GM12878 (cell line): ENCODE measurements around the gene MRGPRX3. TPM values are rescaled to one million over a fixed set of nuclear protein-coding genes. Genes with fewer than 3 reads are reported as not detected.
A peak's percentile ranks its signal among the peaks of the same experiment; 100 is the strongest.

ENCODE experiments used
- ATAC-seq: fragments of 200-7000 bp; cut with Tn5 transposase; 3 replicates; pipeline ENCODE4 v1.9.1; 2020; ENCODE audit warnings: mild to moderate bottlenecking, moderate library complexity
- BruUV-seq: library from RNA; stranded (reverse); fragments of 400-500 nt; replicated peaks from 2 replicates; lab custom pipeline; 2021; lab: Mats Ljungman, UMichigan
- CTCF ChIA-PET: fragments of 300-600 bp; sonication (Branson Sonifier 250); formaldehyde crosslinking; extraction: SDS; loops from one replicate; lab custom pipeline; 2021; ENCODE audit warnings: inconsistent platforms; lab: Yijun Ruan, JAX
- POLR2A ChIA-PET: fragments of 350-600 bp; formaldehyde crosslinking; extraction: SDS; loops from one replicate; lab custom pipeline; 2021; ENCODE audit warnings: inconsistent platforms; lab: Charles Lee
- RAD21 ChIA-PET: fragments of 300-600 bp; sonication (Branson Sonifier 250); formaldehyde crosslinking; loops from one replicate; lab custom pipeline; 2023; ENCODE audit warnings: antibody characterized with exemption; ENCODE audit not compliant: unreplicated experiment; lab: Charles Lee
- SMC1A ChIA-PET: fragments of 300-600 bp; sonication (Branson Sonifier 250); formaldehyde crosslinking; loops from one replicate; lab custom pipeline; 2023; ENCODE audit not compliant: unreplicated experiment, uncharacterized antibody; lab: Charles Lee
- DNase-seq: peaks from one replicate; pipeline ENCODE4 v3.0.0-alpha.2; 2011; ENCODE audit warnings: low read depth, low spot score
- FAIRE-seq: peaks from 3 replicates; lab custom pipeline; 2011; peaks lifted over from hg19 to GRCh38; lab: Jason Lieb, UNC
- H2AFZ ChIP-seq: 2 replicates; pipeline ENCODE4 v1.6.0; 2011; ENCODE audit warnings: low read depth, low read length, control low read depth; ENCODE audit not compliant: control insufficient read depth
- H3K27ac ChIP-seq: 2 replicates; pipeline ENCODE4 v1.5.1; 2011; ENCODE audit warnings: control low read depth; ENCODE audit not compliant: control insufficient read depth, insufficient read depth
- H3K27me3 ChIP-seq, 2 experiments: replicated peaks in 1 of 2; 2 replicates each; pipeline versions ENCODE4 v1.6.0 to v1.6.1; 2011; ENCODE audit warnings: low read length in 1 of 2; ENCODE audit not compliant: control insufficient read depth in 2 of 2, insufficient read depth in 2 of 2
- H3K36me3 ChIP-seq, 2 experiments: 2 replicates each; pipeline ENCODE4 v1.5.1; 2011; ENCODE audit warnings: low read length in 1 of 2; ENCODE audit not compliant: control insufficient read depth in 2 of 2, insufficient read depth in 2 of 2
- H3K4me1 ChIP-seq: 2 replicates; pipeline ENCODE4 v1.6.1; 2011; ENCODE audit warnings: mild to moderate bottlenecking, low read length, moderate library complexity, mixed read lengths; ENCODE audit not compliant: control insufficient read depth, insufficient read depth
- H3K4me2 ChIP-seq: 2 replicates; pipeline ENCODE4 v1.6.0; 2011; ENCODE audit warnings: control low read depth; ENCODE audit not compliant: control insufficient read depth, insufficient read depth
- H3K4me3 ChIP-seq: fragments of 200-600 bp; sonication (generic); 2 replicates; pipeline ENCODE4 v1.5.1; 2016
- H3K79me2 ChIP-seq: 2 replicates; pipeline ENCODE4 v1.6.0; 2011; ENCODE audit warnings: low read length; ENCODE audit not compliant: control insufficient read depth, insufficient read depth
- H3K9ac ChIP-seq: 2 replicates; pipeline ENCODE4 v1.8.0; 2011; ENCODE audit warnings: low read length, control low read depth, mixed read lengths; ENCODE audit not compliant: control insufficient read depth, insufficient read depth
- H3K9me3 ChIP-seq: replicated peaks from 3 replicates; pipeline ENCODE4 v1.5.1; 2011; ENCODE audit warnings: mild to moderate bottlenecking, low read length; ENCODE audit not compliant: control insufficient read depth, insufficient read depth
- H4K20me1 ChIP-seq: 2 replicates; pipeline ENCODE4 v1.6.0; 2011; ENCODE audit not compliant: control insufficient read depth, insufficient read depth
- CEBPB ChIP-seq, 2 experiments: fragments of 150-350 bp in 1 of 2; IDR thresholded peaks; 2 replicates each; pipeline ENCODE4 v1.6.1; 2012 to 2014; ENCODE audit warnings: low read depth in 2 of 2, low read length in 2 of 2, borderline replicate concordance in 1 of 2, inconsistent platforms in 1 of 2
- FOXK2 ChIP-seq: fragments of 450-650 bp; IDR thresholded peaks from 2 replicates; pipeline ENCODE4 v1.6.1; 2017; ENCODE audit warnings: mild to moderate bottlenecking, moderate library complexity
- IKZF1 ChIP-seq: fragments of 450-650 bp; conservative IDR thresholded peaks from 2 replicates; pipeline ENCODE4 v1.6.1; 2017; ENCODE audit warnings: antibody characterized with exemption, mild to moderate bottlenecking
- RAD51 ChIP-seq: fragments of 450-650 bp; IDR thresholded peaks from 2 replicates; pipeline ENCODE4 v1.6.1; 2016; ENCODE audit warnings: moderate library complexity, mild to moderate bottlenecking, inconsistent platforms
- RBBP5 ChIP-seq: fragments of 200-600 bp; sonication (generic); conservative IDR thresholded peaks from 2 replicates; pipeline ENCODE4 v1.6.1; 2016
- SMARCA5 ChIP-seq: fragments of 450-650 bp; IDR thresholded peaks from 2 replicates; pipeline ENCODE4 v1.6.1; 2017; ENCODE audit warnings: mild to moderate bottlenecking
- SREBF1 ChIP-seq: IDR thresholded peaks from 2 replicates; pipeline ENCODE4 v1.6.1; 2012; ENCODE audit warnings: mild to moderate bottlenecking, low read length
- WGBS: methylation state at CpG from one replicate; pipeline ENCODE4 v1.1.6; 2016; ENCODE audit warnings: low lambda C conversion rate; ENCODE audit not compliant: insufficient replicate concordance, insufficient coverage; ENCODE audit errors: missing lambda C conversion rate; 5-methylcytosine and 5-hydroxymethylcytosine counted together
- in situ Hi-C: fragments of 300-500 bp; cut with MboI; formaldehyde crosslinking; loops from 9 replicates; pipeline ENCODE4 v1.14.3; 2018; ENCODE audit warnings: mixed read lengths
- intact Hi-C: fragments of 100-400 bp; cut with micrococcal nuclease; formaldehyde crosslinking; loops from one replicate; pipeline ENCODE4 v1.14.2; 2022; ENCODE audit not compliant: unreplicated experiment
- polyA plus RNA-seq, 11 experiments: library from polyadenylated mRNA; depleted of rRNA in 4 of 11; unstranded in 6 of 11; stranded (reverse) in 5 of 11; fragments of >200 nt; fragmentation: Nextera tagmentation in 4 of 11; fragmentation: Illumina TruSeq in 1 of 11; extraction: Ambion mirVana in 4 of 11; extraction: Trizol in 1 of 11; gene quantifications; 1 replicate in 1 of 11; 2 replicates in 10 of 11; pipeline versions ENCODE4 v1.2.1 to v1.2.3, GENCODE V29; 2011 to 2016; ENCODE audit warnings: inconsistent platforms in 2 of 11, missing spikeins in 2 of 11, low read depth in 1 of 11
- total RNA-seq, 4 experiments: library from RNA; depleted of rRNA in 3 of 4; stranded (reverse); fragments of >200 nt in 3 of 4; fragmentation: Illumina TruSeq in 1 of 4; extraction: Trizol in 1 of 4; gene quantifications; 2 replicates each; pipeline versions ENCODE4 v1.2.1 to v1.2.3, GENCODE V29; 2013 to 2021
- TF ChIP-seq, protein P1 (sequence below): IDR thresholded peaks from 2 replicates; pipeline ENCODE4 v1.6.1; 2012; ENCODE audit warnings: low read depth, low read length, improper control_type of control experiment
- TF ChIP-seq, protein P2 (sequence below), 3 experiments: IDR thresholded peaks in 2 of 3; conservative IDR thresholded peaks in 1 of 3; 2 replicates each; pipeline ENCODE4 v1.5.1; 2011; ENCODE audit warnings: low read depth in 3 of 3, low read length in 3 of 3, mild to moderate bottlenecking in 3 of 3, control low read depth in 2 of 3, moderate library complexity in 2 of 3, inconsistent platforms in 1 of 3, mixed read lengths in 1 of 3; ENCODE audit not compliant: control insufficient read depth in 2 of 3, insufficient read depth in 1 of 3; ENCODE audit errors: extremely low read depth in 1 of 3

The MRGPRX3 gene
- total and polyA plus RNA-seq, 10 of the 15 experiments (the other 5 are each of a cell fraction or from before 2014, with no cell fraction given) = not detected

DNA sequence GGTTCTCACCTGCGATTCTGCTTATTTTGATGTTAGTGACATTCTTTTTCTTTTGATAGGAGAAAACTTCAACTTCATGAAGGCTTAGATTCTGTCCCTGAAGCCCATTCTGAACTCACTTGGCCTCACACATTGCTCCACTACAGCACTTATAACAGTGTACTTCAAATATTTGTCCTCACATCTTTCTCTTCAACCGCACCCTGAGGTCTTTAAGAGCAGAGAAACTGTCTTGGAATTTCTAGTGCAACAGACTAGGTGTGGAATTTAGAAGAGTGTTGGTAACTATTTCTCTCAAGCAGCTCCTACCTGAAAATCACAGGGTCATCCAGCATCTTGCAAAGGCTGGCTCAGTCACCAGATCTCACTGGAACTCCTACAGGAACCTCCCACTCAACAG is 7.8 kb downstream of the MRGPRX3 start (continued):
- TF ChIP-seq RAD51 (no peak), IKZF1 (no peak), SREBF1 (no peak)
- TF ChIP-seq, all 136 proteins: peak for 0

DNA sequence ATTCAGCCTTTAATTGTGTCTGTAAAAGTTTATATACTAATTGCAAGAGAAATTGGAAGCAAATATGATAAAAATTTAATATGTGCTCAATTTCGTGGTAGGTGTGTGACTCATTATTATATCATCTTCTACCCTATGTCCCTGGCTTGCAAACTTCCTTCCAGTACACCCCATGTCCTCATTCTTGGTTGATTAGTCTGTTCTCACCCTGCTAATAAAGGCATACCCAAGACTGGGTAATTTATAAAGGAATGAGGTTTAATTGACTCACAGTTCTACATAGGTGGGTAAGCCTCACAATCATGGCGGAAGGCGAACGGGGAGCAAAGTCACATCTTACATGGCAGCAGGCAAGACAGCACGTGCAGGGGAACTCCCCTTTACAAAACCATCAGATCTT is 11.9 kb downstream of the MRGPRX3 start:
- Histone ChIP-seq H3K9ac (no peak overlapping the region), H3K4me3 (no peak overlapping the region), H3K36me3 (no peaks in the 10 kb centered on the region), H3K27me3 (no peaks in the 10 kb centered on the region), H3K27ac (no peak overlapping the region)
- no peak for DNase-seq
- 28% methylated on average over 5 of the region's 5 CpGs for WGBS
- no peak for FAIRE-seq
- CTCF ChIA-PET = interaction anchor here (1.3 kb wide), 1 partner anchor 10 kb away, joined by 3 read pairs; no protein-coding TSS in a partner anchor
- POLR2A ChIA-PET = no interaction called here
- in situ Hi-C loops (no loop called here), intact Hi-C loops (no loop called here)
- RAD21 ChIA-PET = no interaction called here
- BruUV-seq = no TSS peak
- TF ChIP-seq FOXK2 (no peak), CEBPB (IDR thresholded peaks at IDR 0.05; ENCODE audit: borderline replicate concordance in 1 of 2, low read depth in 2 of 2, low read length in 2 of 2) (no peak), SMARCA5 (no peak), RBBP5 (no peak)
- TF ChIP-seq, all 136 proteins: peak for 0
- Histone ChIP-seq H3K4me2 (no peak overlapping the region), H3K9me3 (no peaks in the 10 kb centered on the region), H3K79me2 (no peaks in the 10 kb centered on the region), H2AFZ (no peak overlapping the region), H3K4me1 (no peaks in the 10 kb centered on the region), H4K20me1 (no peaks in the 10 kb centered on the region)
- no peak for ATAC-seq
- SMC1A ChIA-PET = no interaction called here

GRCh38 chr11:18145025-18145424 is 12.7 kb downstream of the MRGPRX3 start:
- no peak for DNase-seq
- H3K9me3 ChIP-seq = no peaks in the 10 kb centered on the region
- TF ChIP-seq, protein P1, sequence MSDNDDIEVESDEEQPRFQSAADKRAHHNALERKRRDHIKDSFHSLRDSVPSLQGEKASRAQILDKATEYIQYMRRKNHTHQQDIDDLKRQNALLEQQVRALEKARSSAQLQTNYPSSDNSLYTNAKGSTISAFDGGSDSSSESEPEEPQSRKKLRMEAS = no peak
- TF ChIP-seq, protein P2, sequence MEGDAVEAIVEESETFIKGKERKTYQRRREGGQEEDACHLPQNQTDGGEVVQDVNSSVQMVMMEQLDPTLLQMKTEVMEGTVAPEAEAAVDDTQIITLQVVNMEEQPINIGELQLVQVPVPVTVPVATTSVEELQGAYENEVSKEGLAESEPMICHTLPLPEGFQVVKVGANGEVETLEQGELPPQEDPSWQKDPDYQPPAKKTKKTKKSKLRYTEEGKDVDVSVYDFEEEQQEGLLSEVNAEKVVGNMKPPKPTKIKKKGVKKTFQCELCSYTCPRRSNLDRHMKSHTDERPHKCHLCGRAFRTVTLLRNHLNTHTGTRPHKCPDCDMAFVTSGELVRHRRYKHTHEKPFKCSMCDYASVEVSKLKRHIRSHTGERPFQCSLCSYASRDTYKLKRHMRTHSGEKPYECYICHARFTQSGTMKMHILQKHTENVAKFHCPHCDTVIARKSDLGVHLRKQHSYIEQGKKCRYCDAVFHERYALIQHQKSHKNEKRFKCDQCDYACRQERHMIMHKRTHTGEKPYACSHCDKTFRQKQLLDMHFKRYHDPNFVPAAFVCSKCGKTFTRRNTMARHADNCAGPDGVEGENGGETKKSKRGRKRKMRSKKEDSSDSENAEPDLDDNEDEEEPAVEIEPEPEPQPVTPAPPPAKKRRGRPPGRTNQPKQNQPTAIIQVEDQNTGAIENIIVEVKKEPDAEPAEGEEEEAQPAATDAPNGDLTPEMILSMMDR (IDR thresholded peaks at IDR 0.05 in 2 of 3, conservative IDR thresholded peaks at IDR 0.05 in 1 of 3; ENCODE audit: control insufficient read depth in 2 of 3, extremely low read depth in 1 of 3, insufficient read depth in 1 of 3, low read depth in 3 of 3, low read length in 3 of 3) = peak; percentile 17 to 23 (median 22); a peak in 4 of 6 replicates

More at GRCh38 chr11:18145025-18145424, 12.7 kb downstream of the MRGPRX3 start:
- Histone ChIP-seq H3K9ac (no peak overlapping the region), H3K4me1 (no peaks in the 10 kb centered on the region), H3K27me3 (no peaks in the 10 kb centered on the region), H3K4me3 (no peak overlapping the region), H3K79me2 (no peaks in the 10 kb centered on the region), H2AFZ (no peak overlapping the region), H3K27ac (no peak overlapping the region), H4K20me1 (no peaks in the 10 kb centered on the region), H3K36me3 (no peaks in the 10 kb centered on the region), H3K4me2 (no peak overlapping the region)
- in situ Hi-C loops = no loop called here
- no peak for ATAC-seq
- POLR2A ChIA-PET = no interaction called here
- CTCF ChIA-PET = interaction anchor here (0.9 to 1.3 kb wide), 5 partner anchors 9 to 59 kb away, joined by 3 to 4 read pairs (median 3); no protein-coding TSS in a partner anchor
- no peak for FAIRE-seq
- intact Hi-C loops = no loop called here
- SMC1A ChIA-PET = interaction anchor here (1.2 to 1.4 kb wide), 3 partner anchors 30 to 154 kb away, joined by 3 to 6 read pairs (median 4); no protein-coding TSS in a partner anchor
- BruUV-seq = no TSS peak
- RAD21 ChIA-PET = interaction anchor here (1.0 kb wide), 1 partner anchor 30 kb away, joined by 3 read pairs; no protein-coding TSS in a partner anchor
- 36% methylated on average over 2 of the region's 2 CpGs for WGBS
